HFFc6 (cell line): ENCODE data around the gene TBC1D5. TPM values are rescaled to one million over a fixed set of nuclear protein-coding genes. Genes with fewer than 3 reads are reported as not detected.

Experiments used
- DNase-seq: peaks from one replicate; pipeline ENCODE4 v3.0.0-alpha.2; 2018
- H3K27ac Mint-ChIP-seq: 2 replicates; pipeline ENCODE4 v1.8.0; 2020; ENCODE audit warnings: mild to moderate bottlenecking, mixed read lengths
- H3K27me3 Mint-ChIP-seq: 2 replicates; pipeline ENCODE4 v1.8.0; 2021; ENCODE audit warnings: mild to moderate bottlenecking, moderate library complexity, mixed read lengths; ENCODE audit not compliant: insufficient read depth
- H3K36me3 Mint-ChIP-seq: 2 replicates; pipeline ENCODE4 v1.8.0; 2021; ENCODE audit warnings: low read depth, mixed read lengths
- H3K4me1 Mint-ChIP-seq: 2 replicates; pipeline ENCODE4 v1.8.0; 2020; ENCODE audit warnings: low read depth, mixed read lengths
- H3K4me3 Mint-ChIP-seq: 2 replicates; pipeline ENCODE4 v1.8.0; 2020; ENCODE audit warnings: mild to moderate bottlenecking, moderate library complexity, mixed read lengths
- H3K9me3 Mint-ChIP-seq: 2 replicates; pipeline ENCODE4 v1.8.0; 2020; ENCODE audit warnings: mild to moderate bottlenecking, mixed read lengths
- CTCF ChIP-seq: fragments of 200-600 bp; sonication (generic); IDR thresholded peaks from 2 replicates; pipeline ENCODE4 v1.5.0; 2021; ENCODE audit warnings: antibody characterized with exemption, mild to moderate bottlenecking
- total RNA-seq, 6 experiments: library from RNA; stranded (reverse); fragmentation: NEBNext Ultra II Directional; extraction: Animal tissue kit (Norgen Biotek cat#: 25700); gene quantifications; 2 replicates in 1 of 6; 3 replicates in 5 of 6; pipeline ENCODE4 v1.2.3, GENCODE V29; 2021

TBC1D5 gene
- total RNA-seq, 6 experiments from 2014 or later: 37.2 to 46.0 (median 40.1) TPM

GRCh38 chr3:17151598-17152373, 590.6 kb downstream of the TBC1D5 start:
- no peak overlapping the region for H3K27ac Mint-ChIP-seq
- DNase-seq: no peak
- H3K36me3 Mint-ChIP-seq: peaks cover 25% of the 10 kb centered on the region
- H3K4me1 Mint-ChIP-seq: no peaks in the 10 kb centered on the region
- no peak for TF ChIP-seq CTCF
- no peak overlapping the region for H3K4me3 Mint-ChIP-seq
- H3K9me3 Mint-ChIP-seq: peaks cover 9% of the 10 kb centered on the region; the same call in 1 of the 2 replicates
- no peaks in the 10 kb centered on the region; the same call in 1 of the 2 replicates for H3K27me3 Mint-ChIP-seq

- TF ChIP-seq CTCF: no peak
- Mint-ChIP-seq H3K27me3 (no peaks in the 10 kb centered on the region; the same call in 1 of the 2 replicates), H3K36me3 (peaks cover 15% of the 10 kb centered on the region), H3K4me3 (no peak overlapping the region), H3K27ac (no peak overlapping the region), H3K9me3 (peaks cover 7% of the 10 kb centered on the region; the same call in 1 of the 2 replicates), H3K4me1 (no peaks in the 10 kb centered on the region)
- no peak for DNase-seq
These were observed 593.4 kb downstream of the TBC1D5 start for GRCh38 chr3:17149076-17149475.

- no peak for TF ChIP-seq CTCF
- peaks cover 1% of the 10 kb centered on the region for H3K27me3 Mint-ChIP-seq
- no peaks in the 10 kb centered on the region for H3K36me3 Mint-ChIP-seq
- no peak overlapping the region for H3K4me3 Mint-ChIP-seq
- DNase-seq: no peak
- no peak overlapping the region for H3K27ac Mint-ChIP-seq
- peaks cover 7% of the 10 kb centered on the region; the same call in 1 of the 2 replicates for H3K4me1 Mint-ChIP-seq
- H3K9me3 Mint-ChIP-seq: peaks cover 5% of the 10 kb centered on the region; the same call in 1 of the 2 replicates
These were observed 597.8 kb downstream of the TBC1D5 start for GRCh38 chr3:17144665-17144993.

- no peak for TF ChIP-seq CTCF
- no peak for DNase-seq
- H3K27ac Mint-ChIP-seq: no peak overlapping the region
- H3K9me3 Mint-ChIP-seq: peaks cover 5% of the 10 kb centered on the region; the same call in 1 of the 2 replicates
- H3K36me3 Mint-ChIP-seq: no peaks in the 10 kb centered on the region
- peaks cover 1% of the 10 kb centered on the region for H3K27me3 Mint-ChIP-seq
- H3K4me1 Mint-ChIP-seq: peaks cover 7% of the 10 kb centered on the region; the same call in 1 of the 2 replicates
- no peak overlapping the region for H3K4me3 Mint-ChIP-seq
These were observed 598.4 kb downstream of the TBC1D5 start for GRCh38 chr3:17143893-17144664.

GRCh38 chr3:17142516-17142915, 599.9 kb downstream of the TBC1D5 start:
- Mint-ChIP-seq H3K27me3 (peaks cover 5% of the 10 kb centered on the region), H3K4me1 (peaks cover 7% of the 10 kb centered on the region; the same call in 1 of the 2 replicates), H3K36me3 (no peaks in the 10 kb centered on the region), H3K9me3 (peaks cover 5% of the 10 kb centered on the region; the same call in 1 of the 2 replicates), H3K27ac (no peak overlapping the region), H3K4me3 (no peak overlapping the region)
- DNase-seq: no peak
- no peak for TF ChIP-seq CTCF
